LNCAP (cell line): ENCODE measurements around the gene MVB12B.

ENCODE experiments used
- CTCF ChIP-seq: fragments of 450-650 bp; IDR thresholded peaks from 2 replicates; pipeline ENCODE4 v1.5.1; 2017; ENCODE audit warnings: mild to moderate bottlenecking

Gene MVB12B

GRCh38 chr9:126463426-126463825 lies 136.8 kb downstream of the MVB12B start:
- TF ChIP-seq CTCF, result no peak

GRCh38 chr9:126464694-126465441 lies 138.2 kb downstream of the MVB12B start:
- no peak for TF ChIP-seq CTCF

- no peak for TF ChIP-seq CTCF
These were observed 139.3 kb downstream of the MVB12B start for GRCh38 chr9:126465977-126466376.

- no peak for TF ChIP-seq CTCF
These were observed 141.7 kb downstream of the MVB12B start for GRCh38 chr9:126468141-126468825.

GRCh38 chr9:126470241-126470993 lies 143.8 kb downstream of the MVB12B start:
- no peak for TF ChIP-seq CTCF

- no peak for TF ChIP-seq CTCF
These were observed 144.5 kb downstream of the MVB12B start for GRCh38 chr9:126471084-126471624.

- TF ChIP-seq CTCF, result no peak
These were observed 145.7 kb downstream of the MVB12B start for GRCh38 chr9:126472198-126472947.
